GM19240 (cell line): Measurements from ENCODE around the gene MTX2.
"Not testable (repeated sequence)": the region's sequence is repeated elsewhere in the genome, so short reads cannot be mapped to it uniquely, and the experiment has no call there.

Source experiments
- DNase-seq: peaks from one replicate; pipeline ENCODE4 v3.0.0; 2011; ENCODE audit warnings: low spot score; ENCODE audit not compliant: insufficient read length

MTX2 gene

DNA sequence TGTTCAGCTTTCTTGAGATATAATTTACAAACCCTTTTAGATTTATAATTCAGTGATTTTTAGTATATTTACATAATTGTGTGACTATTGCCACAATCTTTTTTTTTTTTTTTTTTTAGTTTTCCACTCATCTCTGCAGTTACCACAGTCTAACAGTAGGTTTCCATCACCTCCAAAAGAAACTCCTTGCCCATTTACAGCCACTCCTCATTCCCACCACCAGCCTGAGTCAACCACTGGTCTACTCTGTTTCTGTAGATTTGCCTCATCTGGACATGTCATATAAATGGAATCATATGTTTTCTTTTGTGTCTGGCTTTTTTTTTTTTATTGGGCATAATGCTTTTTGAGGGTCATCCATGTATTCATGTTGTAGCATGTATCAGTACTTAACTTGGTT, 16.1 kb downstream of the MTX2 start:
- no peak for DNase-seq

DNA sequence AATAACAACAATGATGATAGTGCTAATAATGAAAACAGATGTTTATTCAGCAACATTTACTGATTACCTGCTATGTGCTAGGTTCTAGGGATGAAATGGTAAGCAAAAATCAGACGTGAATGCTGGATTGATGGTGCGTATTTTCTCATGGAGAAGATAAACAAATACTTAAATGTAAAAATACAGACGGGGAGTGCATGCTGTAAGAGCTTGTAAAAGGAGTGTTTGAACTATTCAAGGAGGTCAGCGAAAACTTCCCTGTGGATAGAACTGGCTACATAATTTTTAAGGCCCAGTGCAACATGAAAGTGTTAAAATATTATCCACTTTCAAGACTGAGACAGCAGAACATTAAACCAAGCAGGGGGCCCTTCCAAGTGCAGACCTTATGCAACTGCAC, 22.1 kb downstream of the MTX2 start:
- DNase-seq: no peak

DNA sequence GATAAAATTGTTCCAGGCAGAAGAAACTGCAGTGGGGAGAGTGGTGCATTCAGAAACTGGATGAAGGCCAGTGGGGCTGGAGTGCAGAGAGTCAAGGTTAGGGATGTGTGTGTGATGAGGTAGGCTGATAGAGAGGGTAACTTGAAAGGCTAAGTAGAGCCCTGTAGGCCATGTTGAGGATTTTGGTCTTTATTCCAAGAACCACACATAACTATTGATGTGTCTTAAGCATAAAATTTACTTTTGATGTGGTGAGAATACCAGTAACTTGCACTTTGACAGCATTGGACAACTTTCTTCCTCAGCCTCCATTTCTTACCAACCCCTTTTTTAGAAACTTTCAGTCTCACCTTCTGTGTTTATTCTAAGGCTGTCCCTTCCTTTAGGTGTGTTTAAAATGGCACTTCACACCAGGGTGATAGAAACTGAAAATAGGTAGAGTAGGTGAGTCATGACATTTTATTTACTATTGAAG, 22.6 kb downstream of the MTX2 start:
- no peak for DNase-seq

DNA sequence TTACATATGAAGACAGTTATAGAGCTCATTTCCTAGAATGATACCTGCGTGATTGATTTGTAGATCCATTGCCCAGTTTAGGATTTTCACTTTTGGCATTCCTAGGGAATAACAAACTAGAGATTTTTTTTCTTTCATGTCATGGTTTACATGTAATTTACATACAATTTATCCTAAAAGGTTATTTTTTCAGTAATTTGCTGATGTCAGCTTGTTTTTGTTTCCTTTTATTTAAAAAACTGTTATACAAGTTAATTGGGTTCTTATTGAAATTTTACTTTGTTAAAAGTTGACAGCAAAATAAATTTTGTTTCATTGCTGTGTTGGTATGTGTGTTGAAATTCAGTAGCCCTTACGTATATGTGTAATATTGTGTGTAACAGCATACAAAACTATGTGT, 23.4 kb downstream of the MTX2 start:
- no peak for DNase-seq

DNA sequence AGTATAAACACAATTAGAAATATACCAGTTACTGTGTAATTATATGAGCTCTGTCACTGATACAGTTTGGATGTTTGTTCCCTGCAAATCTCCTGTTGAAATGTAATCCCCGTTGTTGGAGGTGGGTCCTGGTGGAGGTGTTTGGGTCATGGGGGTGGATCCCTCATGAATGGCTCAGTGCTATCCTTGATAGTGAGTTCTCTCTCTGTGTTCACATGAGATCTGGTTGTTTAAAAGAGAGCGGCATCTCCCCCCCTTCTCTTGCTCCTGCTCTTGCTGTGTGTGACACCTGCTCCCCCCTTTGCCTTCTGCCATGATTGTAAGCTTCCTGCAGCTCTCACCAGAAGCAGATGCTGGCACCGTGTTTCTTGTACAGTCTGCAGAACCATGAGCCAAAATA, 24.1 kb downstream of the MTX2 start:
- no peak for DNase-seq

DNA sequence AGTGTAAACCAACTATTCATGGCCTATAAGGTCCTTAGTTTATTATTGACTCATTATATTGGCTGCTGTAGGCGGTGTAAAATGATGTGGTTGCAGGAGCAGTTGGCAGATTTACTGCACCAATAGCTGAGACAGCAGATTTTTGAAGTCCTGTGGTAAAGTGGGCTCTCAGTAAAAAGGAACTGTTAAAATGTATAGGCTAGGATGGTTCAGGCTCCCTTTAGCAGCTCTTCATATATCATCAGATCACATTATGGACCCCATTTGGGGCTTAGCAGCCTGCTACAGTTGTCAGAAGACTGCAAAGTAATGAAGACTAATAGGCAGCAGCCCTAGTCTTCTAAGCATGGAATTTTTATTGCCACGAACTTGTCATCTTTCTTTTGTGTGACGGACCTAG, 27.8 kb downstream of the MTX2 start:
- DNase-seq: no peak

DNA sequence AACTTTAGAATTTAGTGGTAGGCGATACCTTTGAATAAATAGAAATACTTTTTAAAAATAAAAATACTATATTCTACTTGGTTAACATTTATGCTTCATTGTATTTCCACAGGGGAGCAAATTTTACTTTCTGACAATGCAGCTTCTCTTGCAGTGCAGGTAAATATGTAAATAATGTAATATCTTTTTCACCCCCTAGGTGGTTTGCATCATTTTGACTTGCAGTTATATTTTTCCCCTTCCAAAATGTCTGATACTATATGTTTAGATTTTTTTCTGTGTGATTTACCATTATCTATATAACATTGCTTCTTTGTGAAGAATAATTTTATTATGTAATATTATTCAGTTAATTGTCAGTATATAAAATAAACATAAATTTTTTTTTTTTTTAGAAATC, 28.5 kb downstream of the MTX2 start:
- DNase-seq: no peak

DNA sequence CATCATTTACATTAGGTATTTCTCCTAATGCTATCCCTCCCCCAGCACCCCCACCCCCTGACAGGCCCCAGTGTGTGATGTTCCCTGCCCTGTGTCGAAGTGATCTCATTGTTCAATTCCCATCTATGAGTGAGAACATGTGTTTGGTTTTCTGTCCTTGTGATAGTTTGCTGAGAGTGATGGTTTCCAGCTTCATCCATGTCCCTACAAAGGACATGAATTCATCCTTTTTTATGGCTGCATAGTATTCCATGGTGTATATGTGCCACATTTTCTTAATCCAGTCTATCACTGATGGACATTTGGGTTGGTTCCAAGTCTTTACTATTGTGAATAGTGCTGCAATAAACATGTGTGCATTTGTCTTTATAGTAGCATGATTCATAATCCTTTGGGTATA, 36.8 kb downstream of the MTX2 start:
- not testable (repeated sequence) for DNase-seq

DNA sequence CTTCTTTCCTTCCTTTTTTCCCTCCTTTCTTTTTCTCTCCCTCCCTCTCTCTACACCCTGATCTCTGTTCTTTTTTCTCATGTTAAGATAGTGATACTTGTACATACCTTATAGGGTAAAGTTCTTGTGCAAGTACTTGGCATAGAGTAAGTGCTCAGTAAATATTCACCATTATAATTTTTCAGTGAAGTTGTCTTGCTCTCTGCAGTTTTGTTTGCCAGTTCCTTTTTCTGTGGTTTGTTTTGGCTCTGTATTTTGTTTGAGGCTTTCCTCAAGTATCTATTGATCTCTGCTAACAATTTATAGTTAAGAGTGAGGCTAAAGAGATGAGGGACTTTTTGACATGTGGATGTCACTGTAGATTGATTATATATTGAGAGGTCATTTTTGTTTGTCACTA, 48.0 kb downstream of the MTX2 start:
- no peak for DNase-seq

DNA sequence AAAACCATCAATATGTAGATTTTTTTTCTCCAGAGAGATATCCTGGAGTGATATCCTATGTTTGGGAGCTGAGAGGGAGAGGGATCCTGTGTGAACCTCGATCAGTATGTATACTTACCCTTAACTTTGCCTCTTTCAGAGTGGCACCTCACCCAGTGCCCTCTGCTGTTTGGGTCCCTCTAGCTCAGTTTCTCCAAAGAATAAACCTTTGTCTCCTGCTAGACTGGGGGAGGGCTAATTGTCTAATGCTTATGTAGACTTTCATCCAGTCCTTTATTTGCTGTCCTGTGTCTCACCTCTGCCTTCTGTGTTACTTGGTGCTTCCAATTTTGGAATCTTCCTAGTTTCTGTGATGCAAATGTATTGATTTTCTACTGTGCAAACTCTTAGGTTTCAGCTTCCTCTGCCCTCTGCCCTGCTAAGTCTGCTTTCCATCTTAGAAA, 48.4 kb downstream of the MTX2 start:
- no peak for DNase-seq

DNA sequence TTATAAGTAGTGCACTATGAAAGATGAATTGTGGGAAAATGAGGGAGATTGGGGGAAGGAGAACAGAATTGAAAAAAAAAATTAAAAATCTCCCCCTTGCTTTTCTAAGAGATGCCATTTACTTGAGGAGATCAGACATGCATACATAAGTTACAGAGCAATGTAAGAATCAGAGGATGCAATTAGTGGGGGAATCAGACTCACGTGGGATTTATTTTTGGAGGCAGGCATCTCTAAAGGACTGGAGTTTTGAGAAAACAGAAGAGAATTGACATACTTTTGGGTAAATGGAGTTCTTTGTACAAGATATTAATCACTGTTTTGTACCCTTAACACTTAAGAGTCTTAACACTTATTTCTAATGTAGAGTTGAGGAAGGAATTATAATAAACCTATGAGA, 52.7 kb downstream of the MTX2 start:
- DNase-seq: no peak

DNA sequence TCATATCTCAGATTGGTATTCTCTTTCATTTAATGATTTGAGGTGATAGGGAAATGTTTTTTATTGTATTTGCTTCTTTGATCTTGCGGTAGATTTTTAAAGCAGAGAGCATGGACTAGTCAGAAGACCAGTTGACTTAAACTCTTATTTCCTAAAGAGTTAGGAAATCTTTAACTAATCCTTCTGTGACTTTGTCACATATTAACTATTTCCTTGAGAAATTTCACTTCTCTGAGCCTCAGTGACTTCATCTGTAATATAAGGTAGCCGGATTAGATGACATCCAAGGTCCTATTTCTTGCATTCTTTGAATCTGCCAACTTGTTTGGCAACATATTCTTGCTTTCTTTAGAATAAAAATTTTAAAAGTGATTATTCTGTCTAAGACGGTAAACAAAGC, 55.6 kb downstream of the MTX2 start:
- DNase-seq: no peak

DNA sequence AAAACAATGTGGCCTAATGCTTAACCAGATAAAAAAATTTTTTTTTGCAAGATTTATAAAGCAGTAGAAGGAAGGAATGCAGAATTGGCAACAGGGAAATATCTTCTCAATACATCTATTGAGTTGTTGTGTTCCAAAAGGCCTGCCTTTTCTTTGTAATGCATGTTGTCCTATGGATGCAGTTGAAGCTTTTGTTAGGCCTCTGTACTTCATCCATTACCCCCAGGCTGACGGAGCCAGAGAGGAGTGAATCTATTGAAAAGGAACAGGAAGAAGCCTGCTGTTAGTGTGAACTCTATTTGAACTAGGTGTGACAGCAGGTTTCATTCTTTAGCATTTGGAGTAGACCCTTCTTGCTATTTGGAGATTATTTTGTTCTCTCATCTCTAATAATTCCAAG, 56.5 kb downstream of the MTX2 start:
- DNase-seq: no peak

DNA sequence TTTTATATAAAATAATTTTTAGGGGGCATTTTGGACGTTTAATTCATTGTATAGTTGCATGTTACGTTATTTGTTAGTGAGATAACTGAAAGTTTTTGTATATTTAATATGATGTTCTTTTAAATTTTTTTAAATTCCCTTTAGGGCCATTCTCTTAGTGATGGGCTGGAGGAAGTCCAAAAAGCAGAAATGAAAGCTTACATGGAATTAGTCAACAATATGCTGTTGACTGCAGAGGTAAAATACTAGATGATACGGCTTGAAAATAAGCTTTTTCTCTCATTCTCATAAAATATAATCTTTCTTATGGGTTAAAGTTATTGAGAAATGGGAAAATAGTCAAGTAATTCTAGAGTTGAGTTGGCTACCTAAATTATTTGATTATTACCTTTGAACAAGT, 58.9 kb downstream of the MTX2 start:
- DNase-seq: no peak

DNA sequence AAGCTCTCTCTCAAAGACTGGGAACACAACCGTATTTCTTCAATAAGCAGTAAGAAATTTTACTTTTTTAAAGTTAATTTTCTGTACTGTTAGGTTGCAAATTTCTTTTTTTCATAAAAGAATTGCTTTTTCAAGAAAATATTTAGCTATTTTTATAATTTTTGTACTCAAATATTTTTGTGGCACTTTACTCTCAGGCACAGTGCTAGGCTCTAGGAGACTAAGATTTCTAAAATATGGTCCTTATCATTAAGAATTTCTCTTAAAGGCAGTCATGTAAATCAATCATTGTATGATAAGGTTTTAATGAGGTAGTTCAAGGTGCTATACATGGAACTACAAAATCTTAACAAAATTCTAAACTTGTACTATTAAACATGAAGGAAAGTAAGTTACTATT, 61.4 kb downstream of the MTX2 start:
- no peak for DNase-seq

DNA sequence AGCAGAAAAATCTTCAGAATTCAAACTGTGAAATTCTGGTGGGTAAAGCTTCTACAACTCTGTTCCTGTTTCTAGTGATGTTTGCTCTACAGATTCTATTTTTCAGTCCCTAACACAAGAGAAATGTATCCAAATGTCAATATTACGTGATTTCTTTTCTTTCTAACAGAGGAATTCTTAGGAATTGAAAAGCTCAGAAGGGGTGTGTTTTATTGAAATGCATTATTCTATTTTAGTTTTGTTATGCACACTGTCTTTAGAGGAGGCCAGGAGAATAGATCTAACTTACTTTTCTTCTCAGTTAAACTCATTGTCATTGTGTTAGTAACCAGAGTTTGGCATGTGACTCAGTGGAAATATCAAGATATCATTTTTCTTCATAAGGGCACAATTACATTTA, 62.4 kb downstream of the MTX2 start:
- DNase-seq: no peak

DNA sequence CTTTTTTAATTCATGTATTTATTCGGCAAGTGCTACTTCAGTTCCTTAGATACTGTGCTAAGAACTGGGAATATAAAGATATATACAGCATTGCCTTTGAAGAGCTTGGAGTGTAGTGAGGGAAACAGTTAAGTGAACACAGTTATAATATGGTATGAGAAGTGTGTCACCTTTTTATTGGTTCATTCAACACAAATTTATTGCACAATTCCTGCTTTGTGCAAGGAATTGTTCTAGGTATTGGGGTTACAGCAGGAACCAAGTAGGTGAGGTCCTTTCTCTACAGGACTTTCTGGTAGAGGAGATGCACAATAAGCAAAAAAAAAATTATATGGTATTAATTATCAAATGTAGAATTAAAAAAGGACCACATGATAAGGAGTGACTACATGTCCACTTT, 65.5 kb downstream of the MTX2 start:
- no peak for DNase-seq

DNA sequence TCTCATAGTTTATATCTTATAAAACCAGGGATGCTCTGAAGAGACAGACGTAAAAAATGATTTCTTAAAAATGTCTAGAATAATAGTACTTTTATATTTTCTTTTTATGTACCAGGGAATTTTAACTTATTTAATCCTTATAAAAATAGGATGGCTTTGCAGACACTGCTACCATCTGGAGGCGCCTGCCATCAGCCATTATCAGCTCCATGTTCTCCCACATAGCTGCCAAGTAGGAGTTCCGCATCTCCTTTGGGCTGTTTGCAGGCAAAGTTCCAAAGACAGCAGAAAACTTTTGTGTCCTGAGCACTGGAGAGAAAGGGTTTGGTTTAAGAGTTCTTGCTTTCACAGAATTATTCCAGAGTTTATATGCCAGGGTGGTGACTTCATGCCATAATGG, 69.2 kb downstream of the MTX2 start:
- no peak for DNase-seq

DNA sequence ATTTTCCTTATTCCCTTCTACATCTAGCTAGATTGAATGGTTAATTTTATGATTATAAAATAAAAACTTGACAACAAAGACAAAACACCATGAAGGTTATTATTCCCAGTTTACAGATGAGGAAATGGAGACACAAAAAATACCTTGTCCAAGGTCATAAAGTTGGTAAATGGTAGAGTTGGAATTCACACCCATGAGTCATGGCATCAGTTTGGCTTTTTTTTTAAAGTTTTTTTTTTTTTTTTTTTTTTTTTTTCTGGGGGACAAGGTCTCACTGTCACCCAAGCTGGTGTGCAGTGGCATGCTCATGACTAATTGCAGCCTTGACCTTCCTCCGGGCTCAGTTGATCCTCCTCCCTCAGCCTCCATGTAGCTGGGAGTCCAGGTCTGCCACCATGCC, 70.0 kb downstream of the MTX2 start:
- no peak for DNase-seq

DNA sequence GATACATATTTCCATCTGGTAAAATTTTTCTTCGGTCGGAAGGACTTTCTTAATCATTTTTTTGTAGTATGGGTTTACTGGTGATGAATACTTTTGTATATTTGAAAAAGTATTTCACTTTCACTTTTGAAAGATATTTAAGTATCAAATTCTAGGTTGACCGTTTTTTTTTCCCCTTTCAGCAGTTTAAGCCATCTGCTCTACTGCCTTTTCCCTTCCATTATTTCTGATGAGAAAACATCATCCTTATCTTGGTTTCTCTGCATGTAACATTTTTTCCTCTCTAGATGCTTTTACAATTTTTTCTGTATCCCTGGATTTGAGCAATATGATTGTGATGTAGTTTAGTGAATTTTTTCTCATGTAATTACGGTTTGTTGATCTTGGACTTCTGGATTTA, 87.0 kb downstream of the MTX2 start:
- no peak for DNase-seq

DNA sequence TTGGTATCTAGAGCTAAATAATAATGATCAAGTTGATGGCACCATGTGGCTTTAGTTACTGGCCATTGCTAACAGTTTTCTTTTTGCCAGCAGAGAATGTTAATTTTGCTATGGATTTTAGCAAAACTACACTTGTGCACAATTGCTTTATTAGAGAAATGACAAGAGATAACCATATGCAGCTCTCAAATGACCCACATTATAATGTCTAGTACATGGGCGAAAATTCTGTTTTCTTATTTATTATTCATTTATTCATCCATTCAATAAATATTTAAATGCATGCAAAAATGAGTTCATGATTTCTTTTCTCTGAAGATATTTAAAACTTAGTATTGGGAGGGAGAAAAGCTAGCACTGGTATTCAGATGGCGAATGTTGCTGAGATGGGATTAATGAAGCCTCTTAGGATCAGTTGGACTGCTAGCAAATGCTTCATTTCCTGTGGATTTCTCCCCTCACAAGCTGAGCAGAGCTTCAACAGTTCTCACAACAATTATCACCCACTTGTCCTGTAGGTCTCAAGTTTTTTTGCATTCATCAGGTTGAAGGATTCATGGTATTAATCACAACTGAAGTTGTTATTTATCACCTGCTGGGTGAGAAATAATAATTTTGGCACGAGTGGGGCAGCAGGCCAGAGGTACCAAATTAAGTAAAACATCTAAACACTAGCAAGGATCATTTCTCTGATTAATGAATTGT, 95.2 kb downstream of the MTX2 start:
- no peak for DNase-seq

DNA sequence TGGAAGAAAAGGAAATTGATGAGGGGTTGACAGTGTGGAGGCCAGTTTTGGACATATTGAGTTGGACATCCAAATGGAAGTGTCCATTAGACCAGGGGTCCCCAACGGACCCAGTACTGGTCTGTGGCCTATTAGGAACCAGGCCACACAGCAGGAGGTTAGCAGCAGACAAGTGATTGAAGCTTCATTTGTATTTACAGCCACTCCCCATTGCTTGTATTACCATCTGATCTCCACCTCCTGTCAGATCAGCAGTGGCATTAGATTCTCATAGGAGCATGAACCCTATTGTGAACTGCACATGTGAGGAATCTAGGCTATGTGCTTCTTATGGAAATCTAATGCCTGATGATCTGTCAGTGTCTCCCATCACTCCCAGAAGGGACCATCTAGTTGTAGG, 99.1 kb downstream of the MTX2 start:
- no peak for DNase-seq

DNA sequence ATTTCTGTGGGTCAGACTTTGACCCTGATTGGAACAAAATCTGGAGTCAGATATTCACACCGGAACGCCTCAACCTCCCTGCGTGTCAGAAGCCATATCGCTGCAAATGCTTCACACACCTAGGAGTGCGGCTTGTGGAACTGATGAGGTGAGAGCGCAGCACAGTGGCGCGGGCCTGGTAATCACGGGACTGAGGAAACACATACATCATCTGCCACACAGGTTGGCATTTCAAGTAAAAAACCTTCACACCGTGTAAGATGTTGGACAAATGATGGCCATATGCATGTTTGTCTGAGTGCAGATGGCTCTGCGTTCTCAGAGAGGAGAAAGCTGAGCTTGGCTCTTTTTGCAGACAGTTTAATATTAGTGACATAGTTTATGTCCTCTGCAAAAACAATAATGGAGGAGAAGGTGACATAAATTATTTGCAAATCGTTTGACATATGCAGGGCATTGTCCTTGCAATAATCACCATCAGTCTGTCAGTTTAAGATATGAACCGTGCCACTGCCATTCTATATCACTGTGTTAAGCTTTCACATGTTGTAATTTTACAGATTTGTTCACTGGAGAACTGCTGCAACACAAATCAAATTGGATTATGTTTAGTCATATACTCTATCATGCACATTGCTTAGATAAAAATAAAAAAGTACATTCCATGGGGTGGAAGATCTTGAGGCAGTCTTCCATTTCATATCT, 101.4 kb downstream of the MTX2 start:
- no peak for DNase-seq
